NCI-H526 treated with DMSO at 0.1 percent for 48 hours (cell line): ENCODE data around the gene LRTM2.
"Not testable (repeated sequence)": the region's sequence is repeated elsewhere in the genome, so short reads cannot be mapped to it uniquely, and the experiment has no call there.

Experiments
- DNase-seq: peaks from one replicate; lab custom pipeline; 2025; lab: John Stamatoyannopoulos, UW

Gene LRTM2

GRCh38 chr12:1811281-1811947, 9.0 kb upstream of the LRTM2 start:
- DNase-seq, result no peak

GRCh38 chr12:1811948-1812291, 8.4 kb upstream of the LRTM2 start:
- DNase-seq, result no peak

- no peak for DNase-seq
Observed at GRCh38 chr12:1812650-1813302, 7.6 kb upstream of the LRTM2 start.

- DNase-seq, result no peak
Observed at GRCh38 chr12:1814266-1814665, 6.1 kb upstream of the LRTM2 start.

- DNase-seq, result no peak
Observed at GRCh38 chr12:1815108-1815507, 5.3 kb upstream of the LRTM2 start.

GRCh38 chr12:1815814-1816729, 4.3 kb upstream of the LRTM2 start:
- DNase-seq, result no peak

- DNase-seq, result no peak
Observed at GRCh38 chr12:1816730-1817348, 3.5 kb upstream of the LRTM2 start.

GRCh38 chr12:1817928-1818327, 2.4 kb upstream of the LRTM2 start:
- not testable (repeated sequence) for DNase-seq

- DNase-seq, result no peak
Observed at GRCh38 chr12:1819050-1819449, 1.3 kb upstream of the LRTM2 start.

- no peak for DNase-seq
Observed at GRCh38 chr12:1819571-1819970, 794 bp upstream of the LRTM2 start.

GRCh38 chr12:1820896-1821291, 529 bp downstream of the LRTM2 start:
- no peak for DNase-seq

- no peak for DNase-seq
Observed at GRCh38 chr12:1821805-1822204, 1.4 kb downstream of the LRTM2 start.

GRCh38 chr12:1822699-1823098, 2.3 kb downstream of the LRTM2 start:
- DNase-seq, result no peak

GRCh38 chr12:1823237-1823636, 2.9 kb downstream of the LRTM2 start:
- DNase-seq, result no peak

GRCh38 chr12:1825382-1826102, 5.2 kb downstream of the LRTM2 start:
- DNase-seq, result no peak

- no peak for DNase-seq
Observed at GRCh38 chr12:1826401-1826800, 6.0 kb downstream of the LRTM2 start.

- no peak for DNase-seq
Observed at GRCh38 chr12:1826867-1827705, 6.7 kb downstream of the LRTM2 start.

GRCh38 chr12:1827826-1828805, 7.8 kb downstream of the LRTM2 start:
- no peak for DNase-seq

GRCh38 chr12:1828856-1829255, 8.5 kb downstream of the LRTM2 start:
- no peak for DNase-seq
